ENCODE results near the gene FURIN.

FURIN gene

DNA sequence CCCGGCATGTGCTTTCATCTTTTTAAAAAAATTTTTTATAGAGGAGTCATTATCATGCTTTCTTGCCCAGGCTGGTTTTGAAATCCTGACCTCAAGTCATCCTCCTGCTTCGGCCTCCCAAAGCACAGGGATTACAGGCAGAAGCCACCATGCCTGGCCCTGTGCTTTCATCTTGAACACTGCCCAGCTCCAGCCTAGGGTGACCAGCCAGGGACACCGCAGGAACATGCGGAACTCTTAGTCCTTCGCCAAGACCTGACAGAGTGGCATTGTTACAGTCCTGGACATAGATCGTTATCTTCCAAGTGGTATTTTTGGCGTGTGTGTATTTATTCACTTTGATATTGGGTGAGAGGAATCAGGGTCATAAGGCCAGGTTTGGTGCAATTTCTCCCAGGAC, 7.9 kb upstream of the FURIN start:
- Histone ChIP-seq H3K36me3 (no peaks in the 10 kb centered on the region), H3K27me3 (no peaks in the 10 kb centered on the region), H3K4me1 (no peaks in the 10 kb centered on the region), H3K9me3 (no peaks in the 10 kb centered on the region), H3K4me3 (ENCODE audit: low read depth, low read length) (no peak overlapping the region)
- TF ChIP-seq, protein P1, sequence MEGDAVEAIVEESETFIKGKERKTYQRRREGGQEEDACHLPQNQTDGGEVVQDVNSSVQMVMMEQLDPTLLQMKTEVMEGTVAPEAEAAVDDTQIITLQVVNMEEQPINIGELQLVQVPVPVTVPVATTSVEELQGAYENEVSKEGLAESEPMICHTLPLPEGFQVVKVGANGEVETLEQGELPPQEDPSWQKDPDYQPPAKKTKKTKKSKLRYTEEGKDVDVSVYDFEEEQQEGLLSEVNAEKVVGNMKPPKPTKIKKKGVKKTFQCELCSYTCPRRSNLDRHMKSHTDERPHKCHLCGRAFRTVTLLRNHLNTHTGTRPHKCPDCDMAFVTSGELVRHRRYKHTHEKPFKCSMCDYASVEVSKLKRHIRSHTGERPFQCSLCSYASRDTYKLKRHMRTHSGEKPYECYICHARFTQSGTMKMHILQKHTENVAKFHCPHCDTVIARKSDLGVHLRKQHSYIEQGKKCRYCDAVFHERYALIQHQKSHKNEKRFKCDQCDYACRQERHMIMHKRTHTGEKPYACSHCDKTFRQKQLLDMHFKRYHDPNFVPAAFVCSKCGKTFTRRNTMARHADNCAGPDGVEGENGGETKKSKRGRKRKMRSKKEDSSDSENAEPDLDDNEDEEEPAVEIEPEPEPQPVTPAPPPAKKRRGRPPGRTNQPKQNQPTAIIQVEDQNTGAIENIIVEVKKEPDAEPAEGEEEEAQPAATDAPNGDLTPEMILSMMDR (IDR thresholded peaks at IDR 0.05; ENCODE audit: low read depth, low read length) = no peak
- no peak for DNase-seq

DNA sequence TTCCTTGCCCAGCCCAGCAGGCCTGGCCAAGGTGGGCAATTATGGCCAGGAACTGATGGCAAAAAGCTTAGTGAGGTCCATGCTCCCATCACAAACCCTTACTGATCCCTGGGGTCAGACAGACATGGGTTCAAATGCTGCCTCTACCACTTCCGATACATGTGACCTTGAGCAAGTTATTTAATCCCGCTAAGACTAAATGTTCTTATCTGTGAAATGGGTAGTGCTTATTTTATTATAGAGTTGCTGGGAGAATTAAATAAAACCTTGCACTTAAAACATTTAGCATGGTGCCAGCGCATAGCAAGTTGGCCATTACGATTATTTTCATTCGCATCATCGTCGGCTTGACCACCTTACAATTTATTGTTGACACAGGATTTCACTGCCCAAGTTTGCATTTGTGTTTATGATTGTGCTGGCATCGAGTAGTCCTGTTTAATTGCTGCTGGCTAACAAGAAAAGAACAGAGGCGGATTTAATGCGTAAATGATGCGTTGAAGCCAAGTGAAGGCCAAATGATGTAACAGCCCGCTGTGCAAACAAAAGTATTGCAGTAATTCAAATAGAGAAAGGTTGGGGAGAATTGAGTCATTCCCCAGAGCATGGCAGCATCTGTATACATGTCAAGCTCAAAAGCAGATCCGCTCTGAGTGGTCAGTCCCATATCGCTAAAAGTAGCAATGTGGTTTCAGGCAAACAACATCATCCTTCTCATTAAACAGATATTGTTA, 7.3 kb upstream of the FURIN start:
- TF ChIP-seq, protein P1 (IDR thresholded peaks at IDR 0.05; ENCODE audit: low read depth, low read length) = no peak
- no peak for DNase-seq

DNA sequence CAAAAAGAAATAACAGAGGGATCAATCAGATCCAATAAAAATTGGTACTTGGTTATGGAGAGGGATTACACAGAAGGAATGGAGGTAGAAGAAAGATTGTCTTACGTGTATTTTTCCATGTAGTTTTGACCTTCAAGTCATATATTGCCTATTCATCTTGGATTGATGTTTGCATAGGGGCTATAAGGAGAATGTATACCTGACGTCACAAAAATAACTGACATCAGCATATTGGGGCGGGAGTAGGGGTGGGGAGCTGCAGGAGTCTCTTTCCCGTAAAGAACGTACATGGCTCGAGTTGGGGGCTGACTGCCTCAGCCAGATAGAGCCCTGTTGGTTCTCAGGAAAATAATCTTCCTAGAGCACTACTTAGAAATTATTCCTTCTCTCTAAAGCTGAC, 5.9 kb upstream of the FURIN start:
- no peak for DNase-seq
- Histone ChIP-seq H3K27me3 (no peaks in the 10 kb centered on the region), H3K4me1 (no peaks in the 10 kb centered on the region), H3K36me3 (no peaks in the 10 kb centered on the region), H3K9me3 (no peaks in the 10 kb centered on the region), H3K4me3 (ENCODE audit: low read depth, low read length) (no peak overlapping the region)
- TF ChIP-seq, protein P1 (IDR thresholded peaks at IDR 0.05; ENCODE audit: low read depth, low read length) = no peak

More for the DNA sequence above, 7.3 kb upstream of the FURIN start:
- H3K4me3 ChIP-seq (ENCODE audit: low read depth, low read length) = no peak overlapping the region
- H3K4me1 ChIP-seq = no peaks in the 10 kb centered on the region
- H3K9me3 ChIP-seq = no peaks in the 10 kb centered on the region
- H3K27me3 ChIP-seq = no peaks in the 10 kb centered on the region
- no peaks in the 10 kb centered on the region for H3K36me3 ChIP-seq

DNA sequence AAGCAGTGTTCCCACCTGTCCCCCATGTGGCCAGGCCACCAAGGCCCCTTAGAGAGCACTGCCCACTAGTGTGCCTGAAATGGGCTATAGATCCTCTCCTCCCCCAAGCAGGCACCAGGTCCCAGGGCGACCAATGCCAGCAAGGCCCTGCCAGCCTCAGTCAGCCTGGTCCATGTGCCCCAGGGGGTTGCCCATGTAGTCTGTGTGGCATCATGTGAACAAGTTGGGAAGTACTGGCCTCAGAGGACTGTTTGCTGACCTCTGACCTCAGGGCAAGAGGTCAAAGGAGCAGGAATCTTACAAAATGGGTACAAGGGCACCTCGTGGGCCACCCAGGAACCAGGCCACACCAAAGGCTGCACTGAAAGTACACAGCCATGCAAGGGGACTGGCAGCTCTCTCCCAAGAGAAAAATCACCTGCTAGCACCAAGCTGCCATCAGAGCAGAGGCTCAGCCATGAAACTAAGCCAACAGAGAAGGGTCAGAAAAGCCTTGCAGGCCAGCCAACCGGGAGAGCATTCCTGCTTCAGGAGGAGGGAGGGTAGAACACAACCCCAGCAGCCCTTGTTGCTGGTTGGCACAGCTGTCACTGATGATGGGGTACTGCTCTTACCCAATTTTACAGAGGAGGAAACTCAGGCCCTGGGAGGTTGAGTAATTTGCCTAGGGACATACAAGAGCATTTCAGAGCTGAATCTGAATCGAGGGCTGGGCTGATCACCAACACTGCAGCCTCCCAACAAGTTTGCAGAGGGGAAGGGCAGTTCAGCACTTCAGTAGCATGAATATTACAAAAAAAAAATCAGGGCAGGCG, 5.2 kb upstream of the FURIN start:
- DNase-seq = no peak
- no peaks in the 10 kb centered on the region for H3K36me3 ChIP-seq
- H3K4me3 ChIP-seq (ENCODE audit: low read depth, low read length) = no peak overlapping the region
- H3K27me3 ChIP-seq = no peaks in the 10 kb centered on the region
- TF ChIP-seq, protein P1 (IDR thresholded peaks at IDR 0.05; ENCODE audit: low read depth, low read length) = no peak
- H3K4me1 ChIP-seq = no peaks in the 10 kb centered on the region
- no peaks in the 10 kb centered on the region for H3K9me3 ChIP-seq

DNA sequence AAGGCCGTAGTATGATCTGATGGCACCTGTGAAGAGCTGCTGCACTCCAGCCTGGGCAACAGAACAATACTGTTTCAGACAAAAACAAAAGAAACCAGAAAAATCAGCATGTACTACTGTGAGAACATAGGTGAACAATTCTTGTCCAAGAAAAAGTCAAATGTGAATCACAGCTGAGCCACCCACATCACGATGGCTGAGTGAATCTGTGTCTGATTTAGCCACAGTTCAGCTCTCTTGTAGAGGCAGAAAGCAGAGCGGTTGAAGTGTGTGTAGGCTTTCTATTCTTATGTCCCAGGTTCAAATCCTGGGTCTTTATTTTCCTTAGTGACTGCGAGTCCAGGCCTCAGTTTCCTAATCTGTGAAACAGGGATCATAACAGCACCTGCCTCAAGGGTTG, 4.4 kb upstream of the FURIN start:
- Histone ChIP-seq H3K4me1 (no peaks in the 10 kb centered on the region), H3K36me3 (no peaks in the 10 kb centered on the region), H3K4me3 (ENCODE audit: low read depth, low read length) (no peak overlapping the region), H3K9me3 (no peaks in the 10 kb centered on the region), H3K27me3 (no peaks in the 10 kb centered on the region)
- no peak for DNase-seq
- TF ChIP-seq, protein P1 (IDR thresholded peaks at IDR 0.05; ENCODE audit: low read depth, low read length) = no peak

DNA sequence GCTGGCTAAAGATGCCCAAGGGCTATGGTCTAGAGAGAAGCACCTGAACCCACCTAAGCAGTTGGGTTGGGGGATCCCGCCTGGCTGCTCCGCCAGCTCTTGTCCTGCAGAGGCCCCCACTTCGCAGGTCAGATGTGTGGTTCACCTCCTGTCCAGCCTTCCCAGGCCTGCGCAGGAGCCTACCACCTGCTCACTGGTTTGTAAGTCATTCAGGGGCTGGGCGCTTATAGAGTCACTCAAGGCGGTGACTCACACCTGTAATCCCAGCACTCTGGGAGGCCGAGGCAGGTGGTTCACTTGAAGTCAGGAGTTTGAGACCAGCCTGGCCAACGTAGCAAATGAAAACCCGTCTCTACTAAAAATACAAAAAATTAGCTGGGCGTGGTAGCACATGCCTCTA, 3.9 kb upstream of the FURIN start:
- no peak for DNase-seq
- TF ChIP-seq, protein P1 (IDR thresholded peaks at IDR 0.05; ENCODE audit: low read depth, low read length) = no peak
- no peaks in the 10 kb centered on the region for H3K9me3 ChIP-seq
- no peaks in the 10 kb centered on the region for H3K27me3 ChIP-seq
- H3K4me1 ChIP-seq = no peaks in the 10 kb centered on the region
- no peak overlapping the region for H3K4me3 ChIP-seq (ENCODE audit: low read depth, low read length)
- H3K36me3 ChIP-seq = no peaks in the 10 kb centered on the region

Measured in BE2C (cell line).